IPS-NIHi7 (cell line): ENCODE data around the gene SIRT1.
A peak's percentile ranks its signal among the peaks of the same experiment; 100 is the strongest.
"Not testable (repeated sequence)": the region's sequence is repeated elsewhere in the genome, so short reads cannot be mapped to it uniquely, and the experiment has no call there.

Experiments
- DNase-seq: peaks from one replicate; pipeline ENCODE4 v3.0.0; 2012; ENCODE audit warnings: mixed read lengths; ENCODE audit errors: extremely low spot score

SIRT1 gene

GRCh38 chr10:67875340-67876238 is 8.9 kb upstream of the SIRT1 start:
- no peak for DNase-seq

- DNase-seq = not testable (repeated sequence)
These were observed 7.0 kb upstream of the SIRT1 start for GRCh38 chr10:67877421-67877820.

GRCh38 chr10:67878133-67878532 is 6.3 kb upstream of the SIRT1 start:
- DNase-seq = no peak

- peak; percentile 13 for DNase-seq
These were observed 645 bp upstream of the SIRT1 start for GRCh38 chr10:67883710-67884312.

GRCh38 chr10:67884842-67885670 is 600 bp downstream of the SIRT1 start:
- DNase-seq = peak; percentile 74

GRCh38 chr10:67893637-67894036 is 9.2 kb downstream of the SIRT1 start:
- no peak for DNase-seq

GRCh38 chr10:67903581-67903980 is 19.1 kb downstream of the SIRT1 start:
- DNase-seq = no peak

GRCh38 chr10:67912331-67912946 is 28.0 kb downstream of the SIRT1 start:
- DNase-seq = no peak

- DNase-seq = no peak
These were observed 30.4 kb downstream of the SIRT1 start for GRCh38 chr10:67914777-67915340.

GRCh38 chr10:67917169-67917568 is 32.7 kb downstream of the SIRT1 start:
- no peak for DNase-seq

- DNase-seq = no peak
These were observed 33.2 kb downstream of the SIRT1 start for GRCh38 chr10:67917679-67918078.

GRCh38 chr10:67921065-67921464 is 36.6 kb downstream of the SIRT1 start:
- no peak for DNase-seq

GRCh38 chr10:67923551-67923950 is 39.1 kb downstream of the SIRT1 start:
- no peak for DNase-seq

GRCh38 chr10:67924136-67924535 is 39.7 kb downstream of the SIRT1 start:
- no peak for DNase-seq

GRCh38 chr10:67925449-67926005 is 41.1 kb downstream of the SIRT1 start:
- DNase-seq = no peak

GRCh38 chr10:67926951-67927350 is 42.5 kb downstream of the SIRT1 start:
- no peak for DNase-seq

GRCh38 chr10:67933199-67933598 is 48.7 kb downstream of the SIRT1 start:
- no peak for DNase-seq

GRCh38 chr10:67934336-67934735 is 49.9 kb downstream of the SIRT1 start:
- DNase-seq = no peak

- peak; percentile 14 for DNase-seq
These were observed 50.8 kb downstream of the SIRT1 start for GRCh38 chr10:67935223-67935622.

- no peak for DNase-seq
These were observed 52.0 kb downstream of the SIRT1 start for GRCh38 chr10:67936416-67936815.

GRCh38 chr10:67943917-67944316 is 59.5 kb downstream of the SIRT1 start:
- no peak for DNase-seq
